WERI-Rb-1 (cell line): ENCODE measurements around the gene TIMM10.

Source experiments
- DNase-seq: peaks from one replicate; pipeline ENCODE4 v3.0.0-alpha.2; 2020
- H3K27ac ChIP-seq: fragments of 250-450 bp; sonication (Bioruptor Pico); 2 replicates; pipeline ENCODE4 v1.5.1; 2020; ENCODE audit warnings: mild to moderate bottlenecking, moderate library complexity
- H3K27me3 ChIP-seq: fragments of 250-450 bp; sonication (Bioruptor Pico); 2 replicates; pipeline ENCODE4 v1.5.1; 2021; ENCODE audit warnings: mild to moderate bottlenecking, low read depth, moderate library complexity; ENCODE audit not compliant: insufficient read depth, severe bottlenecking
- H3K36me3 ChIP-seq: fragments of 250-450 bp; sonication (Bioruptor Pico); 2 replicates; pipeline ENCODE4 v1.5.1; 2020; ENCODE audit warnings: mild to moderate bottlenecking, moderate library complexity
- H3K4me3 ChIP-seq: 2 replicates; pipeline ENCODE4 v1.5.1; 2011; ENCODE audit warnings: low read depth, mild to moderate bottlenecking, control low read depth, low read length
- H3K9me3 ChIP-seq: fragments of 250-450 bp; sonication (Bioruptor Pico); 2 replicates; pipeline ENCODE4 v1.5.1; 2021; ENCODE audit warnings: mild to moderate bottlenecking, moderate library complexity; ENCODE audit not compliant: severe bottlenecking
- CTCF ChIP-seq: IDR thresholded peaks from 2 replicates; pipeline ENCODE4 v1.5.1; 2011; ENCODE audit warnings: low read depth, mild to moderate bottlenecking, control low read depth, inconsistent platforms, low read length

TIMM10 gene

GRCh38 chr11:57506522-57506921 is 24.0 kb downstream of the TIMM10 start:
- no peak for TF ChIP-seq CTCF
- no peaks in the 10 kb centered on the region for H3K9me3 ChIP-seq
- DNase-seq: no peak
- H3K36me3 ChIP-seq: no peaks in the 10 kb centered on the region
- H3K27ac ChIP-seq: no peak overlapping the region
- H3K27me3 ChIP-seq: no peaks in the 10 kb centered on the region
- no peak overlapping the region for H3K4me3 ChIP-seq

GRCh38 chr11:57504511-57504910 is 26.0 kb downstream of the TIMM10 start:
- Histone ChIP-seq H3K27ac (no peak overlapping the region), H3K27me3 (no peaks in the 10 kb centered on the region), H3K36me3 (no peaks in the 10 kb centered on the region), H3K9me3 (no peaks in the 10 kb centered on the region), H3K4me3 (no peak overlapping the region)
- no peak for DNase-seq
- TF ChIP-seq CTCF: no peak

- no peaks in the 10 kb centered on the region for H3K9me3 ChIP-seq
- H3K4me3 ChIP-seq: no peak overlapping the region
- no peaks in the 10 kb centered on the region for H3K27me3 ChIP-seq
- H3K27ac ChIP-seq: no peak overlapping the region
- no peak for TF ChIP-seq CTCF
- DNase-seq: no peak
- H3K36me3 ChIP-seq: no peaks in the 10 kb centered on the region
Observed at GRCh38 chr11:57502870-57503269, 27.7 kb downstream of the TIMM10 start.

GRCh38 chr11:57502376-57502775 is 28.2 kb downstream of the TIMM10 start:
- no peaks in the 10 kb centered on the region for H3K36me3 ChIP-seq
- no peak overlapping the region for H3K27ac ChIP-seq
- no peak for DNase-seq
- H3K9me3 ChIP-seq: no peaks in the 10 kb centered on the region
- no peak for TF ChIP-seq CTCF
- no peak overlapping the region for H3K4me3 ChIP-seq
- no peaks in the 10 kb centered on the region for H3K27me3 ChIP-seq

- Histone ChIP-seq H3K27me3 (no peaks in the 10 kb centered on the region), H3K9me3 (no peaks in the 10 kb centered on the region), H3K27ac (no peak overlapping the region), H3K36me3 (no peaks in the 10 kb centered on the region), H3K4me3 (no peak overlapping the region)
- DNase-seq: no peak
- TF ChIP-seq CTCF: no peak
Observed at GRCh38 chr11:57501953-57502352, 28.6 kb downstream of the TIMM10 start.

- H3K27ac ChIP-seq: peak overlapping the region; percentile 14; the same call in 1 of the 2 replicates
- DNase-seq: no peak
- no peaks in the 10 kb centered on the region for H3K27me3 ChIP-seq
- H3K36me3 ChIP-seq: no peaks in the 10 kb centered on the region
- no peaks in the 10 kb centered on the region for H3K9me3 ChIP-seq
- no peak overlapping the region for H3K4me3 ChIP-seq
- TF ChIP-seq CTCF: no peak
Observed at GRCh38 chr11:57500926-57501325, 29.6 kb downstream of the TIMM10 start.
